ENCODE measurements around the gene PTPRE. TPM values are rescaled to one million over a fixed set of nuclear protein-coding genes. Genes with fewer than 3 reads are reported as not detected.

Gene PTPRE
- total RNA-seq, 1 experiment from 2014 or later, result 12.3 TPM

- BruUV-seq (replicated peaks), result no TSS peak
- DNase-seq (ENCODE audit: low read depth, low spot score) (no peak), ATAC-seq (no peak)
- Histone ChIP-seq H3K4me2 (ENCODE audit: low read length) (no peak overlapping the region), H4K20me1 (ENCODE audit: insufficient read depth) (no peaks in the 10 kb centered on the region), H3K9me3 (ENCODE audit: control insufficient read depth in 1 of 2, insufficient read depth in 1 of 2, low read depth in 1 of 2, low read length in 2 of 2) (no peaks in the 10 kb centered on the region), H3K4me1 (ENCODE audit: control insufficient read depth in 1 of 2, insufficient read depth in 2 of 2, low read length in 2 of 2) (no peaks in the 10 kb centered on the region), H3K79me2 (ENCODE audit: insufficient read depth, low read length) (no peaks in the 10 kb centered on the region), H3K9me2 (ENCODE audit: insufficient read depth) (no peaks in the 10 kb centered on the region), H2AFZ (ENCODE audit: low read depth, low read length, poor library complexity, severe bottlenecking) (no peak overlapping the region), H3K27me3 (ENCODE audit: insufficient read depth, low read length) (peaks cover 4% of the 10 kb centered on the region; the same call in 1 of the 2 replicates), H3K27ac (ENCODE audit: low read depth, low read length) (peak overlapping the region; percentile 6; the same call in 1 of the 2 replicates), H3K4me3 (replicated peaks in 1 of 2; ENCODE audit: low read depth in 1 of 2, low read length in 2 of 2) (no peak overlapping the region), H3K9ac (ENCODE audit: low read length) (no peak overlapping the region), H3K36me3 (ENCODE audit: control insufficient read depth in 1 of 2, insufficient read depth in 2 of 2, low read length in 2 of 2) (no peaks in the 10 kb centered on the region)
- ChIA-PET POLR2A (no interaction called here), CTCF (interaction anchor here (1.1 to 1.4 kb wide), 3 partner anchors 9 to 148 kb away, joined by 4 to 9 read pairs (median 7); no protein-coding TSS in a partner anchor), RAD21 (ENCODE audit: low non-redundant PET in 1 of 2, low total read pairs in 2 of 2, uncharacterized antibody in 2 of 2, unreplicated experiment in 2 of 2) (interaction anchor here in 1 of 2 experiments (1.1 kb wide), 1 partner anchor 9 kb away, joined by 5 read pairs; no protein-coding TSS in a partner anchor)
- intact Hi-C loops (cut with micrococcal nuclease), result no loop called here
- no peak for TF ChIP-seq RAD21 (IDR thresholded peaks at IDR 0.05; ENCODE audit: low read depth)
- TF ChIP-seq POLR2AphosphoS5 (IDR thresholded peaks at IDR 0.05; ENCODE audit: low read depth, low read length), result no peak
- no peak for TF ChIP-seq CEBPB (IDR thresholded peaks at IDR 0.05; ENCODE audit: low read depth)
- TF ChIP-seq FOSL1 (IDR thresholded peaks at IDR 0.05; ENCODE audit: low read depth), result no peak
- no peak for TF ChIP-seq EZH2phosphoT487 (IDR thresholded peaks at IDR 0.05; ENCODE audit: borderline replicate concordance)
- TF ChIP-seq POLR2A (IDR thresholded peaks at IDR 0.05; ENCODE audit: borderline replicate concordance, extremely low read depth, insufficient read depth, insufficient read length), result no peak
Observed at GRCh38 chr10:127863231-127863825, 43.6 kb upstream of the PTPRE start.

GRCh38 chr10:127866276-127867013 lies 40.5 kb upstream of the PTPRE start:
- ATAC-seq (no peak), DNase-seq (ENCODE audit: low read depth, low spot score) (no peak)
- Histone ChIP-seq H3K9me2 (ENCODE audit: insufficient read depth) (no peaks in the 10 kb centered on the region), H3K27ac (ENCODE audit: low read depth, low read length) (no peak overlapping the region), H2AFZ (ENCODE audit: low read depth, low read length, poor library complexity, severe bottlenecking) (no peak overlapping the region), H3K9ac (ENCODE audit: low read length) (no peak overlapping the region), H3K9me3 (ENCODE audit: control insufficient read depth in 1 of 2, insufficient read depth in 1 of 2, low read depth in 1 of 2, low read length in 2 of 2) (peaks cover 6% of the 10 kb centered on the region in 2 experiments; a peak in 2 of 4 replicates), H3K4me1 (ENCODE audit: control insufficient read depth in 1 of 2, insufficient read depth in 2 of 2, low read length in 2 of 2) (no peaks in the 10 kb centered on the region), H3K79me2 (ENCODE audit: insufficient read depth, low read length) (no peaks in the 10 kb centered on the region), H3K4me2 (ENCODE audit: low read length) (no peak overlapping the region), H3K36me3 (ENCODE audit: control insufficient read depth in 1 of 2, insufficient read depth in 2 of 2, low read length in 2 of 2) (no peaks in the 10 kb centered on the region), H4K20me1 (ENCODE audit: insufficient read depth) (no peaks in the 10 kb centered on the region), H3K4me3 (replicated peaks in 1 of 2; ENCODE audit: low read depth in 1 of 2, low read length in 2 of 2) (no peak overlapping the region), H3K27me3 (ENCODE audit: insufficient read depth, low read length) (peaks cover 4% of the 10 kb centered on the region; the same call in 1 of the 2 replicates)
- RAD21 ChIA-PET (ENCODE audit: low non-redundant PET in 1 of 2, low total read pairs in 2 of 2, uncharacterized antibody in 2 of 2, unreplicated experiment in 2 of 2), result no interaction called here
- CTCF ChIA-PET, result no interaction called here
- BruUV-seq (replicated peaks), result no TSS peak
- POLR2A ChIA-PET, result no interaction called here
- intact Hi-C loops (cut with micrococcal nuclease), result no loop called here
- TF ChIP-seq ZNF274 (IDR thresholded peaks at IDR 0.05; ENCODE audit: low read depth, low read length) (no peak), REST (IDR thresholded peaks at IDR 0.05; ENCODE audit: low read depth) (no peak), SIN3A (IDR thresholded peaks at IDR 0.05; ENCODE audit: low read depth) (no peak), ZFX (IDR thresholded peaks at IDR 0.05) (no peak), FOSL1 (IDR thresholded peaks at IDR 0.05; ENCODE audit: low read depth) (no peak), EZH2 (IDR thresholded peaks at IDR 0.05) (no peak), SP1 (IDR thresholded peaks at IDR 0.05; ENCODE audit: low read depth) (no peak), CEBPB (IDR thresholded peaks at IDR 0.05; ENCODE audit: low read depth) (no peak), ATF3 (IDR thresholded peaks at IDR 0.05) (no peak), YY1 (IDR thresholded peaks at IDR 0.05; ENCODE audit: extremely low read depth, insufficient replicate concordance, low read depth, low read length) (no peak)

All from HCT116 (cell line).